Measurements from ENCODE around the gene ZNF23. TPM values are rescaled to one million over a fixed set of nuclear protein-coding genes. Genes with fewer than 3 reads are reported as not detected.

ZNF23 gene
- 2.7 and 3.5 TPM in 2 replicates for total RNA-seq

GRCh38 chr16:71461686-71462648 lies at the start of gene ZNF23:
ZNF23 (minus strand) TSS chr16:71462247; CDS start chr16:71456796, 5,451 bp downstream.

GRCh38 chr16:71489122-71489521 lies 27.1 kb upstream of the ZNF23 start, which contains the start of gene ZNF19:
ZNF19 (minus strand) TSS chr16:71489324; CDS start chr16:71482114, 7,210 bp downstream.

GRCh38 chr16:71442051-71442440 lies 20.0 kb downstream of the ZNF23 start, which contains the start of gene TLE7:
TLE7 (minus strand) TSS chr16:71442054; CDS start chr16:71433324, 8,730 bp downstream.

Other genes with a start within 250 kb of the ZNF23 start
- not detected in 2 replicates for gene HYDIN, start 231.5 kb downstream of the ZNF23 start, total RNA-seq
- gene CMTR2, start 172.8 kb downstream of the ZNF23 start, total RNA-seq: 15.8 and 18.7 TPM in 2 replicates
- 0.20 TPM in 1 of 2 replicates, not detected in the other for gene CALB2, start 103.5 kb downstream of the ZNF23 start, total RNA-seq
- gene TLE7, start 20.2 kb downstream of the ZNF23 start, total RNA-seq: not detected in 2 replicates
- 0.80 and 1.1 TPM in 2 replicates for gene ZNF19, start 27.1 kb upstream of the ZNF23 start, total RNA-seq
- not detected in 2 replicates for gene CHST4, start 64.2 kb upstream of the ZNF23 start, total RNA-seq
- gene TAT, start 114.8 kb upstream of the ZNF23 start, total RNA-seq: not detected in 2 replicates
- not detected in 2 replicates for gene MARVELD3, start 163.9 kb upstream of the ZNF23 start, total RNA-seq